Neural progenitor cell (in vitro differentiated cells): ENCODE results near the gene ALLC. TPM values are rescaled to one million over a fixed set of nuclear protein-coding genes. Genes with fewer than 3 reads are reported as not detected.

Experiments
- DNase-seq: peaks from one replicate; pipeline ENCODE4 v3.0.0-alpha.2; 2016; ENCODE audit warnings: low spot score
- H2AFZ ChIP-seq: fragments of 200-600 bp; sonication (generic); replicated peaks from 2 replicates; pipeline ENCODE4 v1.6.1; 2016; ENCODE audit warnings: antibody characterized with exemption
- H3F3A ChIP-seq: fragments of 200-600 bp; sonication (generic); 2 replicates; pipeline ENCODE4 v1.6.1; 2016; ENCODE audit warnings: antibody characterized with exemption, low read depth
- H3K27ac ChIP-seq: fragments of 200-600 bp; sonication (generic); 2 replicates; pipeline ENCODE4 v1.5.1; 2016; ENCODE audit warnings: mild to moderate bottlenecking
- H3K27me3 ChIP-seq: fragments of 200-600 bp; sonication (generic); 2 replicates; pipeline ENCODE4 v1.6.1; 2016; ENCODE audit warnings: mild to moderate bottlenecking, moderate library complexity
- H3K36me3 ChIP-seq: fragments of 200-600 bp; sonication (generic); 2 replicates; pipeline ENCODE4 v1.5.1; 2016
- H3K4me1 ChIP-seq: fragments of 200-600 bp; sonication (generic); 2 replicates; pipeline ENCODE4 v1.6.1; 2016; ENCODE audit warnings: mixed run types
- H3K4me2 ChIP-seq: fragments of 200-600 bp; sonication (generic); 2 replicates; pipeline ENCODE4 v1.6.1; 2016
- H3K4me3 ChIP-seq: fragments of 200-600 bp; sonication (generic); 2 replicates; pipeline ENCODE4 v1.5.1; 2016
- H3K79me2 ChIP-seq: fragments of 200-600 bp; sonication (generic); 2 replicates; pipeline ENCODE4 v1.6.1; 2016; ENCODE audit warnings: low read depth
- H3K9ac ChIP-seq: fragments of 200-600 bp; sonication (generic); 2 replicates; pipeline ENCODE4 v1.6.1; 2016
- H3K9me3 ChIP-seq: fragments of 200-600 bp; sonication (generic); 2 replicates; pipeline ENCODE4 v1.5.1; 2016; ENCODE audit warnings: low read depth
- H4K20me1 ChIP-seq: fragments of 200-600 bp; sonication (generic); 2 replicates; pipeline ENCODE4 v1.6.1; 2016; ENCODE audit warnings: low read depth
- H3K27ac Mint-ChIP-seq: 3 replicates; pipeline ENCODE4 v1.8.0; 2021; ENCODE audit warnings: mixed read lengths
- H3K27me3 Mint-ChIP-seq: 2 replicates; pipeline ENCODE4 v1.8.0; 2022; ENCODE audit warnings: low read depth, mild to moderate bottlenecking, inconsistent platforms, moderate library complexity, mixed read lengths; ENCODE audit not compliant: insufficient read depth
- H3K36me3 Mint-ChIP-seq: 3 replicates; pipeline ENCODE4 v1.8.0; 2021; ENCODE audit warnings: mixed read lengths
- H3K4me1 Mint-ChIP-seq: 3 replicates; pipeline ENCODE4 v1.8.0; 2021; ENCODE audit warnings: mixed read lengths
- H3K4me3 Mint-ChIP-seq: 3 replicates; pipeline ENCODE4 v1.8.0; 2021; ENCODE audit warnings: mild to moderate bottlenecking, moderate library complexity, mixed read lengths
- H3K9me3 Mint-ChIP-seq: 3 replicates; pipeline ENCODE4 v1.8.0; 2020; ENCODE audit warnings: mixed read lengths
- CTCF ChIP-seq: fragments of 200-600 bp; sonication (generic); IDR thresholded peaks from 2 replicates; pipeline ENCODE4 v1.5.1; 2017; ENCODE audit warnings: antibody characterized with exemption, mild to moderate bottlenecking
- EZH2 ChIP-seq: fragments of 200-600 bp; sonication (generic); IDR thresholded peaks from 2 replicates; pipeline ENCODE4 v1.6.1; 2017; ENCODE audit warnings: antibody characterized with exemption, mild to moderate bottlenecking, moderate library complexity
- EZH2phosphoT487 ChIP-seq: fragments of 200-600 bp; sonication (generic); IDR thresholded peaks from 2 replicates; pipeline ENCODE4 v1.6.1; 2017; ENCODE audit warnings: antibody characterized with exemption
- total RNA-seq: library from RNA; depleted of rRNA; stranded (reverse); fragments of >200 nt; gene quantifications from 2 replicates; pipeline ENCODE4 v1.2.3, GENCODE V29; 2015; ENCODE audit warnings: low replicate concordance

The ALLC gene
- total RNA-seq, 1 donor from 2014 or later: not detected

GRCh38 chr2:3728104-3729054 is 70.4 kb downstream of the ALLC start:
- Mint-ChIP-seq H3K27ac (peak overlapping the region; percentile 53), H3K27me3 (peaks cover 2% of the 10 kb centered on the region), H3K36me3 (no peaks in the 10 kb centered on the region), H3K9me3 (peaks cover 5% of the 10 kb centered on the region), H3K4me1 (peaks cover 28% of the 10 kb centered on the region), H3K4me3 (peak overlapping the region; percentile 73)
- Histone ChIP-seq H3K9me3 (no peaks in the 10 kb centered on the region), H4K20me1 (no peaks in the 10 kb centered on the region), H3K79me2 (no peaks in the 10 kb centered on the region), H3K27ac (no peak overlapping the region), H3K4me3 (peak overlapping the region; percentile 41), H3F3A (no peaks in the 10 kb centered on the region), H3K4me2 (peak overlapping the region; percentile 71), H3K36me3 (no peaks in the 10 kb centered on the region), H3K4me1 (peaks cover 9% of the 10 kb centered on the region), H2AFZ (peak overlapping the region; percentile 83), H3K9ac (no peak overlapping the region), H3K27me3 (peaks cover 6% of the 10 kb centered on the region)
- DNase-seq: peak; percentile 71
- no peak for TF ChIP-seq EZH2phosphoT487
- TF ChIP-seq CTCF: peak; percentile 72
- TF ChIP-seq EZH2: no peak

GRCh38 chr2:3729055-3729448 is 71.1 kb downstream of the ALLC start:
- Mint-ChIP-seq H3K4me3 (no peak overlapping the region), H3K4me1 (peaks cover 28% of the 10 kb centered on the region), H3K27me3 (peaks cover 4% of the 10 kb centered on the region), H3K36me3 (no peaks in the 10 kb centered on the region), H3K9me3 (peaks cover 5% of the 10 kb centered on the region), H3K27ac (no peak overlapping the region)
- no peak overlapping the region for H3K27ac ChIP-seq
- H4K20me1 ChIP-seq: no peaks in the 10 kb centered on the region
- no peaks in the 10 kb centered on the region for H3K9me3 ChIP-seq
- no peak for TF ChIP-seq EZH2
- no peak for TF ChIP-seq EZH2phosphoT487
- no peak for TF ChIP-seq CTCF
- H3K36me3 ChIP-seq: no peaks in the 10 kb centered on the region
- H3K9ac ChIP-seq: no peak overlapping the region
- peaks cover 9% of the 10 kb centered on the region for H3K4me1 ChIP-seq
- H3F3A ChIP-seq: no peaks in the 10 kb centered on the region
- H3K4me2 ChIP-seq: no peak overlapping the region
- DNase-seq: no peak
- no peak overlapping the region for H2AFZ ChIP-seq
- peaks cover 6% of the 10 kb centered on the region for H3K27me3 ChIP-seq
- H3K4me3 ChIP-seq: no peak overlapping the region
- no peaks in the 10 kb centered on the region for H3K79me2 ChIP-seq

- Histone ChIP-seq H3K4me1 (peaks cover 9% of the 10 kb centered on the region), H3F3A (no peaks in the 10 kb centered on the region), H3K36me3 (no peaks in the 10 kb centered on the region), H2AFZ (no peak overlapping the region), H3K9ac (no peak overlapping the region), H3K9me3 (no peaks in the 10 kb centered on the region), H3K4me3 (no peak overlapping the region), H3K27me3 (peaks cover 6% of the 10 kb centered on the region), H3K27ac (no peak overlapping the region), H3K4me2 (no peak overlapping the region), H3K79me2 (no peaks in the 10 kb centered on the region), H4K20me1 (no peaks in the 10 kb centered on the region)
- DNase-seq: no peak
- H3K4me1 Mint-ChIP-seq: peaks cover 28% of the 10 kb centered on the region
- H3K4me3 Mint-ChIP-seq: no peak overlapping the region
- no peak overlapping the region for H3K27ac Mint-ChIP-seq
- H3K9me3 Mint-ChIP-seq: peaks cover 5% of the 10 kb centered on the region
- peaks cover 6% of the 10 kb centered on the region for H3K27me3 Mint-ChIP-seq
- TF ChIP-seq EZH2phosphoT487 (no peak), CTCF (no peak), EZH2 (no peak)
- H3K36me3 Mint-ChIP-seq: no peaks in the 10 kb centered on the region
Observed at GRCh38 chr2:3729786-3730185, 71.8 kb downstream of the ALLC start.
